ENCODE measurements around the gene ACTN1.

ACTN1 gene

DNA sequence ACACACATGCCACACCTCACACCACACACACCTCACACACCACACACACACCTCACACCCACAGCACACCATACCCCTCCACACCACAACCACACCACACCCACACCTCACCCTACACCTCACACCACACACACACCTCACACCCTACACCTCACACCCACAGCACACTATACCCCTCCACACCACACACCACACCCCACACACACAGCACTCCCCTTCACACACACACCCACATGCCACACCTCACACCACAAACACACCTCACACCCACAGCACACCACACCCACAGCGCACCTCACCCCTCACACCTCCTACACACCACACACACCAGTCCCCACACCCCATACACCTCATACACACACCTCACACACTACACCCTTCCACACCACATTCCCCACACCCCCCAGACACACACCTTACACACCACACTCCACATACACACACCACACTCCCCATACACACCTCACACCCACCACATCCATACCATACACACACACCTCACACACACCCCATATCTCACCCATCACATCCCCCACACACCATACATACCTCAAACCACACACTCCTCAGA lies 80.0 kb downstream of the ACTN1 start:
- DNase-seq (ENCODE audit: low spot score) = no peak
- in situ Hi-C loops (cut with MboI; ENCODE audit: low sequenced_read_pairs, unreplicated experiment) = no loop called here
- TF ChIP-seq CTCF (IDR thresholded peaks at IDR 0.05; ENCODE audit: borderline replicate concordance, control extremely low read depth, extremely low read depth, insufficient read depth, missing control alignments) = no peak

- no peak for TF ChIP-seq CTCF (IDR thresholded peaks at IDR 0.05; ENCODE audit: borderline replicate concordance, control extremely low read depth, extremely low read depth, insufficient read depth, missing control alignments)
- in situ Hi-C loops (cut with MboI; ENCODE audit: low sequenced_read_pairs, unreplicated experiment) = no loop called here
- DNase-seq (ENCODE audit: low spot score) = no peak
Observed at GRCh38 chr14:68898248-68899032, 80.7 kb downstream of the ACTN1 start.

GRCh38 chr14:68897559-68898155 lies 81.4 kb downstream of the ACTN1 start:
- no peak for TF ChIP-seq CTCF (IDR thresholded peaks at IDR 0.05; ENCODE audit: borderline replicate concordance, control extremely low read depth, extremely low read depth, insufficient read depth, missing control alignments)
- in situ Hi-C loops (cut with MboI; ENCODE audit: low sequenced_read_pairs, unreplicated experiment) = no loop called here
- DNase-seq (ENCODE audit: low spot score) = no peak

DNA sequence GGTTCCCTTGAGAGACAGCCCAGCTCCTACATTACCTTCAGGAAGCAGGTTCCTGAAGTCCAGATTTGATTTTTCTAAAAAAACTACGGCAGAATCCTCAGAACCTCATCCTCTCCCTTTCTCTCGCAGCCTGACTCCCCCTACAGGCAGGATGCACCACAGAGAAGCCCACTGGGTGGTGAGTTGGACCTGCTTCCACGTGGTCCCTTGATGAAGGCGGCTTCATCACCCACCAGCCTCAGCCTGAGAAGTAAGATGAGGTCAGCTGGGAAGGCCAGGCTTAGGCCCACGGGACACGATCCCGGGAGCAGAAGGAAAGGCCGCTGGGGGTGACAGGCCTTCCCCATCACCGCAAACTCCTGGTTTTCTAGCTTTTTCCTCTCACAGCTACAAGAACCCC lies 83.0 kb downstream of the ACTN1 start:
- DNase-seq (ENCODE audit: low spot score) = no peak
- in situ Hi-C loops (cut with MboI; ENCODE audit: low sequenced_read_pairs, unreplicated experiment) = no loop called here
- TF ChIP-seq CTCF (IDR thresholded peaks at IDR 0.05; ENCODE audit: borderline replicate concordance, control extremely low read depth, extremely low read depth, insufficient read depth, missing control alignments) = no peak

DNA sequence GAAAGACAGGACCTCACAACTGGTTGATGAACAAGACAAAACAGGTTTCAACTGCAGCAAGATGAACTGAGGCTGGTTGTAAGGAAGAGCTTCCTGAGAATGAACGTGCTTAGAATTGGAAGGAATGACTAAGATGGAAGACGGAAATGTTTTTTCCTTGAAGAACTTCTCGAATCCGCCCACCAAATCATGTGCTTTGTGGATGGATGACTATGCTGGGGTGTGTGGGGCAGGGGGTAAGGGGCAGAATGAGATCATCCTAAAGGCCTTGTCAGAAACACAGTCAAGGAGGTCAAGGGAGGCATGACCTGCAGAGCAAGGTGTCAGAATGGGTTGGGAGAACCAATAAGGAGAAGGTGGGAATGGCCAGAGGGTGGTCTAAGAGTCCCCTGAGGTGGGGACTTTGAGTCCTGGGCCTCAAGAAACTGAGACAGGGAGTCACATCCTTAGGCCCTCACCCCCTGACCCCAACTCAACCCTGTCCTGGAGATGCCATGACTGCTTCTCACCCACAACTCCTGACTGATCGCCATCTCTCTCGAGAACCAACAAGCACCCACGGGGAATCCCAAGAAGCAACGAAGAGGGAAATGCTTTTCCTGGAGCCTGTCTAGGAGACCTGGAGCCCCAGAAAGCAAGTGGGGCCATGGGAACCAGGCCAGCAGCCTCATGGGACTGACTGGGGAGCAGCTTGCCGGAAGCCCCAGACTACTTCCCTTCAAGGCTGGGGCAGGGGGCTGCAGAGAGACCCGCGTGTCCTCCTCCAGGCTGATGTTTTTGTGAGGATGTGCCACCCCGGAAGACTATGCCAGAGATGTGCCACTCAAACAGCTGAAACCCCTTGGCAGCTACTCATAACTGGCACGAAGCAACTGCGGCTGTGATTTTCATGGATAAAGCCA lies 84.0 kb downstream of the ACTN1 start:
- DNase-seq (ENCODE audit: low spot score) = no peak
- TF ChIP-seq CTCF (IDR thresholded peaks at IDR 0.05; ENCODE audit: borderline replicate concordance, control extremely low read depth, extremely low read depth, insufficient read depth, missing control alignments) = no peak
- in situ Hi-C loops (cut with MboI; ENCODE audit: low sequenced_read_pairs, unreplicated experiment) = no loop called here

DNA sequence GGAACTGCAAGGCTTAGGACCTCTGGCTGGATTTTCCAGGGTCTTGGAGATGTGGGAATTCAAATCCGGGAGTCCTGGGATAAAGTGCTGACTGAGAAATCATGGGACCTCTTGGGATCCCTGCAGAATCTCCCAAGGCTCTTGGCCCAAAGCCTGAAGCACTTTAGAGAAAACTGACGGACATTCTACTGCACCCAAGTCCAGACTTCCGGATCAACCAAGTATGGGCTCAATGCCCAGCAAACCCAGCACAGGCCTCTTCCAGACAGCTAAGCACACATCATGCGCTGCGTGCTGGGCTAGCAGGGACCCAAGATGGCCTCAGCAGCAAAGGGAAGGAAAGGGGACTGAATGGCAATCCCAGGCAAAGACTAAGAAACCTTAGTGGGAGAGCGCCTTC lies 85.0 kb downstream of the ACTN1 start:
- no peak for TF ChIP-seq CTCF (IDR thresholded peaks at IDR 0.05; ENCODE audit: borderline replicate concordance, control extremely low read depth, extremely low read depth, insufficient read depth, missing control alignments)
- DNase-seq (ENCODE audit: low spot score) = no peak
- in situ Hi-C loops (cut with MboI; ENCODE audit: low sequenced_read_pairs, unreplicated experiment) = no loop called here

Data from GM13976 (cell line).